ENCODE results near the gene CEP104. TPM values are rescaled to one million over a fixed set of nuclear protein-coding genes. Genes with fewer than 3 reads are reported as not detected.
A peak's percentile ranks its signal among the peaks of the same experiment; 100 is the strongest.

The CEP104 gene
- total and polyA plus RNA-seq, 8 donors: 32.5 to 49.5 (median 35.3) TPM

GRCh38 chr1:3900969-3901529 lies 44.0 kb upstream of the CEP104 start:
- Histone ChIP-seq H3K27ac (peak overlapping the region; percentile 96 to 98), H3K4me3 (peak overlapping the region; percentile 86 to 93), H3K4me1 (peaks cover 0 to 21% of the 10 kb centered on the region in 2 donors), H3K36me3 (no peaks in the 10 kb centered on the region), H3K27me3 (no peaks in the 10 kb centered on the region), H3K9me3 (peaks cover 0 to 7% of the 10 kb centered on the region in 2 donors)
- ATAC-seq (peak; percentile 91), DNase-seq (peak; percentile 92 to 99 (median 98))
- intact Hi-C loops (cut with DNase I): no loop called here
- TF ChIP-seq, protein P1, sequence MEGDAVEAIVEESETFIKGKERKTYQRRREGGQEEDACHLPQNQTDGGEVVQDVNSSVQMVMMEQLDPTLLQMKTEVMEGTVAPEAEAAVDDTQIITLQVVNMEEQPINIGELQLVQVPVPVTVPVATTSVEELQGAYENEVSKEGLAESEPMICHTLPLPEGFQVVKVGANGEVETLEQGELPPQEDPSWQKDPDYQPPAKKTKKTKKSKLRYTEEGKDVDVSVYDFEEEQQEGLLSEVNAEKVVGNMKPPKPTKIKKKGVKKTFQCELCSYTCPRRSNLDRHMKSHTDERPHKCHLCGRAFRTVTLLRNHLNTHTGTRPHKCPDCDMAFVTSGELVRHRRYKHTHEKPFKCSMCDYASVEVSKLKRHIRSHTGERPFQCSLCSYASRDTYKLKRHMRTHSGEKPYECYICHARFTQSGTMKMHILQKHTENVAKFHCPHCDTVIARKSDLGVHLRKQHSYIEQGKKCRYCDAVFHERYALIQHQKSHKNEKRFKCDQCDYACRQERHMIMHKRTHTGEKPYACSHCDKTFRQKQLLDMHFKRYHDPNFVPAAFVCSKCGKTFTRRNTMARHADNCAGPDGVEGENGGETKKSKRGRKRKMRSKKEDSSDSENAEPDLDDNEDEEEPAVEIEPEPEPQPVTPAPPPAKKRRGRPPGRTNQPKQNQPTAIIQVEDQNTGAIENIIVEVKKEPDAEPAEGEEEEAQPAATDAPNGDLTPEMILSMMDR (IDR thresholded peaks at IDR 0.05): no peak

DNA sequence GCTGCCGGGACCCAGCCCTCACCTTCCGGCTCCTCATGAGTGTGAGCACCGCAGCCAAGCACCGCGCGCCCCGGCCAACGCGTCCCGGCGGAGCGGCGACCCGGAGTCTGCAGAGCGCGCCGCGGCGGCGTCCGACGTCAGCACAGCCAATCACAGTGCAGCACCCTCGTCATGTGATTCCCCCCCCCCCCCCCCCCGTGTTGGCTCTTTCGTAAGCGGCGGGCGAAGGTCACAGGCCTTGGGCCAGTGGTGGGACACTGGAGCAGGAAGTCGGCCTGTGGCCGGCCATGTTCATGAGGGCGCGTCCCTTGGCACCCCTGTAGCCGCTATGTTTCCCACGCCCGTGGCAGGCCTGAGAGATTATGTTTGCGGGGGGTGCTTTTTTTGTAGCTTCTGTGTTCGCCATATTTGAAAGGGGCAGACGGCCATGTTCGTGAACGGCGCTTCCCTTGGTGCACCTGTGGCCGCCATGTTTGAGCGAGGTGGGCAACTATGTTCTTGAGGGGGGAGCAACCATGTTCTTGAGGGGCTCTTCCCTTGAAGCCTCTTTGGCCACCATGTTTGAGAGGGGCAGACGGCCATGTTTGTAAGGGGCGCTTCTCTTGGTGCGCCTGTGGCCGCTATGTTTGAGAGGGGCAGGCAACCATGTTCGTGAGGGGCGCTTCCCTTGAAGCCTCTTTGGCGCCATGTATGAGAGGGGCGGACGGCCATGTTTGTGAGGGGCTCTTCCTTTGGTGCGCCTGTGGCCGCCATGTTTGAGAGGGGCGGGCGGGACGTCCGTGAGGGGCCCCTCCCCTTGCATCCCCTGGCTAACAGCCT lies 43.3 kb upstream of the CEP104 start, which contains the start of gene C1orf174:
Gene C1orf174, minus strand, starts transcription at position 123 of the 819 bp plus-strand sequence. Its CDS starts 86 bp downstream, at position 37.
- intact Hi-C loops (cut with DNase I): no loop called here
- TF ChIP-seq, protein P1 (IDR thresholded peaks at IDR 0.05): no peak

GRCh38 chr1:3899754-3900149 lies 42.7 kb upstream of the CEP104 start:
- Histone ChIP-seq H3K36me3 (peaks cover 0 to 11% of the 10 kb centered on the region in 2 donors), H3K9me3 (peaks cover 0 to 7% of the 10 kb centered on the region in 2 donors), H3K27ac (peak overlapping the region; percentile 96 to 98), H3K4me3 (peak overlapping the region; percentile 86 to 93), H3K4me1 (peaks cover 0 to 24% of the 10 kb centered on the region in 2 donors), H3K27me3 (no peaks in the 10 kb centered on the region)
- no peak for ATAC-seq
- intact Hi-C loops (cut with DNase I): no loop called here
- TF ChIP-seq, protein P1 (IDR thresholded peaks at IDR 0.05): no peak
- DNase-seq: no peak

More for the DNA sequence above, 43.3 kb upstream of the CEP104 start, which contains the start of gene C1orf174:
- Histone ChIP-seq H3K9me3 (peaks cover 0 to 7% of the 10 kb centered on the region in 2 donors), H3K4me1 (peaks cover 0 to 24% of the 10 kb centered on the region in 2 donors), H3K27ac (peak within 1 kb of the TSS; percentile 96 to 98), H3K27me3 (no peaks in the 10 kb centered on the region), H3K36me3 (peaks cover 0 to 5% of the 10 kb centered on the region in 2 donors), H3K4me3 (peak within 1 kb of the TSS; percentile 86 to 93)
- peak; percentile 89 for ATAC-seq
- DNase-seq: peak; percentile 95 to 99 (median 97)

DNA sequence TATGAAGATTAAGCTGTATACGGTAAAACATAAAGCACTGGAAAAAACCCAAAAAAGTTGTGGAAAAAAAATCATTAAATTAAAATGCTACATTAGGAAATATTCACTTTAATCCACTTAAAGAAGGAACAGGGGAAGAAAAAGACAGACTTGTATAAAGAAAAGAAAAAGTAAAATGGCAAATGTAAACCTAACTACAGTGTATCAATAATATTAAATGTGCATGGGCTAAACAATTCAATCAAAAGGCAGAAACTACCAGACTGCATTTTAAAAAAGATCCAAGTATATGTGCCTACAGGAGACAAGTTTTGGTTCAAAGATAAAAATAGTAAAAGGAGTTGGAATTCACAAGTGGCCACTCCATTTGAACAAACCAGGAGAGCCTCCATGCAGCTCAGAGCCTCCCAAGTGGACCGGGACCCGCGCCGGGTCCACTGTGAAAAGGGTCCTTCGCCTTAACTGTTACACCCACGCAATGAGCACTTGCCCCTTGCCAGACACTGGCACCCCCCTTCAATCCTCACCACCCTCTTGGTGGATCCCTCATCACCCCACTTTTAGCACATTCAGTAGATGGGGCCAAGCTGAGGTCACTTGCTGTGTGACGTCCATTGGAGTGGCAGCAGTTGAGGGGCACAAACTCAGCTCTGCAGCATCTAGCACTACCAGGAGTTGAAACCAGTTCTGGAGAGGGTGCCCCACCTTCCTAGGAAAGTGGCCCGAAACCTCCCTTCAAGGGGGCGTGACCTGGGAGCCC lies 42.2 kb upstream of the CEP104 start:
- Histone ChIP-seq H3K4me1 (peaks cover 0 to 24% of the 10 kb centered on the region in 2 donors), H3K9me3 (peaks cover 0 to 7% of the 10 kb centered on the region in 2 donors), H3K27ac (peak overlapping the region; percentile 96 to 98), H3K27me3 (no peaks in the 10 kb centered on the region), H3K4me3 (peak overlapping the region; percentile 86 to 93), H3K36me3 (peaks cover 0 to 14% of the 10 kb centered on the region in 2 donors)
- TF ChIP-seq, protein P1 (IDR thresholded peaks at IDR 0.05): no peak
- no peak for ATAC-seq
- DNase-seq: peak in 1 of 4 donors; percentile 34
- intact Hi-C loops (cut with DNase I): no loop called here
